ENCODE measurements around the gene ATP6V0A1. TPM values are rescaled to one million over a fixed set of nuclear protein-coding genes. Genes with fewer than 3 reads are reported as not detected.
"Not testable (repeated sequence)": the region's sequence is repeated elsewhere in the genome, so short reads cannot be mapped to it uniquely, and the experiment has no call there.

The ATP6V0A1 gene
- total RNA-seq, 1 experiment from 2014 or later = 55.2 TPM

GRCh38 chr17:42548070-42548837, 89.6 kb downstream of the ATP6V0A1 start (continued):
- TF ChIP-seq ATF2 (CRISPR knock-in tag; IDR thresholded peaks at IDR 0.05; ENCODE audit: borderline replicate concordance, low read depth) (no peak), STAT6 (CRISPR knock-in tag; conservative IDR thresholded peaks at IDR 0.05; ENCODE audit: low read depth) (peak; percentile 89; the same call in 1 of the 2 replicates), ATF6 (CRISPR knock-in tag; IDR thresholded peaks at IDR 0.05) (no peak), ZSCAN18 (CRISPR knock-in tag; IDR thresholded peaks at IDR 0.05) (no peak), ZNF219 (CRISPR knock-in tag; IDR thresholded peaks at IDR 0.05; ENCODE audit: borderline replicate concordance) (no peak), ZNF416 (CRISPR knock-in tag; IDR thresholded peaks at IDR 0.05) (0 out of 2 replicates have a peak, but pooled peaks have one; percentile 28), NFATC4 (CRISPR knock-in tag; IDR thresholded peaks at IDR 0.05) (no peak), CREM (CRISPR knock-in tag; IDR thresholded peaks at IDR 0.05) (0 out of 2 replicates have a peak, but pooled peaks have one; percentile 26), SOX15 (CRISPR knock-in tag; IDR thresholded peaks at IDR 0.05) (no peak)

GRCh38 chr17:42548993-42549755, 90.5 kb downstream of the ATP6V0A1 start:
- TF ChIP-seq SP1 (CRISPR knock-in tag; conservative IDR thresholded peaks at IDR 0.05) = no peak
- no peak for TF ChIP-seq FOXP1 (CRISPR knock-in tag; IDR thresholded peaks at IDR 0.05; ENCODE audit: borderline replicate concordance)
- no peak for TF ChIP-seq TCF7 (CRISPR knock-in tag; IDR thresholded peaks at IDR 0.05; ENCODE audit: low read depth)
- no peak for TF ChIP-seq ZNF121 (CRISPR knock-in tag; IDR thresholded peaks at IDR 0.05)
- no peak for TF ChIP-seq ZBTB43 (CRISPR knock-in tag; IDR thresholded peaks at IDR 0.05)
- no peak for TF ChIP-seq ATF1 (CRISPR knock-in tag; IDR thresholded peaks at IDR 0.05)
- TF ChIP-seq RELA (CRISPR knock-in tag; IDR thresholded peaks at IDR 0.05; ENCODE audit: borderline replicate concordance) = no peak
- TF ChIP-seq ATF6 (CRISPR knock-in tag; IDR thresholded peaks at IDR 0.05) = no peak
- H3K27me3 Mint-ChIP-seq (ENCODE audit: low read depth) = peaks cover 2% of the 10 kb centered on the region; the same call in 1 of the 2 replicates
- ChIA-PET POLR2A (interaction anchor here (0.9 to 2.0 kb wide), 3 partner anchors 13 to 29 kb away, joined by 3 to 15 read pairs (median 3); partner anchors contain the start of gene NAGLU), CTCF (interaction anchor here (1.0 to 3.0 kb wide), 23 partner anchors 9 to 368 kb away, joined by 3 to 65 read pairs (median 7); partner anchors contain the start of genes BECN1, CAVIN1, CNTNAP1 and MLX)
- peak overlapping the region; percentile 59 for H3K4me3 Mint-ChIP-seq
- ATAC-seq = no peak
- peaks cover 17% of the 10 kb centered on the region for H3K4me1 Mint-ChIP-seq
- no peaks in the 10 kb centered on the region for H3K9me3 Mint-ChIP-seq
- no peak overlapping the region for H3K27ac Mint-ChIP-seq
- no peak for DNase-seq (ENCODE audit: low spot score)
- H3K36me3 Mint-ChIP-seq = no peaks in the 10 kb centered on the region

GRCh38 chr17:42552736-42553135, 94.1 kb downstream of the ATP6V0A1 start, which contains the start of gene HSD17B1:
Gene HSD17B1 (plus strand): TSS chr17:42552923. CDS start chr17:42552934, 11 bp downstream.
- CTCF ChIA-PET; ATAC-seq; H3K9me3 Mint-ChIP-seq; DNase-seq (ENCODE audit: low spot score); POLR2A ChIA-PET; H3K36me3 Mint-ChIP-seq; H3K27me3 Mint-ChIP-seq (ENCODE audit: low read depth): not testable (repeated sequence)
- Mint-ChIP-seq H3K27ac (0 out of 2 replicates have a peak within 1 kb of the TSS, but pooled peaks have one; percentile 57), H3K4me3 (peak within 1 kb of the TSS; percentile 85), H3K4me1 (peaks cover 21% of the 10 kb centered on the region)
